Right lobe of liver (tissue), 6 donors: ENCODE data around the gene PCDHA1. TPM values are rescaled to one million over a fixed set of nuclear protein-coding genes. Genes with fewer than 3 reads are reported as not detected.

ENCODE experiments used
- ATAC-seq, 4 donors: fragments of 200-7000 bp; cut with Tn5 transposase; one replicate each; pipeline ENCODE4 v1.9.1; 2020; ENCODE audit warnings: mild to moderate bottlenecking in 4 of 4, moderate library complexity in 4 of 4
- DNase-seq, 3 donors: peaks; one replicate each; pipeline ENCODE4 v3.0.0-alpha.2; 2020
- H3K27ac ChIP-seq, 3 donors: fragments of 200-600 bp; one replicate each; pipeline ENCODE4 v1.8.0; 2022
- H3K27me3 ChIP-seq, 2 donors: fragments of 200-600 bp; one replicate each; pipeline ENCODE4 v1.8.0; 2022
- H3K36me3 ChIP-seq, 4 donors: fragments of 200-600 bp; sonication (generic) in 1 of 4; one replicate each; pipeline versions ENCODE4 v1.5.1 to v1.8.0; 2017 to 2022; ENCODE audit warnings: control low read depth in 1 of 4
- H3K4me1 ChIP-seq, 4 donors: fragments of 200-600 bp; sonication (generic) in 1 of 4; one replicate each; pipeline versions ENCODE4 v1.5.1 to v1.8.0; 2017 to 2022; ENCODE audit warnings: control low read depth in 1 of 4
- H3K4me3 ChIP-seq, 3 donors: fragments of 200-600 bp; one replicate each; pipeline ENCODE4 v1.8.0; 2022
- H3K9me3 ChIP-seq, 4 donors: fragments of 200-600 bp; sonication (generic) in 1 of 4; one replicate each; pipeline versions ENCODE4 v1.5.1 to v1.8.0; 2017 to 2022; ENCODE audit warnings: control low read depth in 1 of 4
- POLR2A ChIP-seq: fragments of 450-650 bp; IDR thresholded peaks from one replicate; pipeline ENCODE4 v1.6.1; 2017; ENCODE audit warnings: antibody characterized with exemption, mild to moderate bottlenecking
- WGBS: methylation state at CpG from one replicate; pipeline ENCODE4 v1.1.6; 2018; ENCODE audit warnings: low coverage, low lambda C conversion rate; ENCODE audit not compliant: insufficient coverage; ENCODE audit errors: missing lambda C conversion rate; 5-methylcytosine and 5-hydroxymethylcytosine counted together
- intact Hi-C, 2 donors: fragments of 100-400 bp; cut with DNase I; formaldehyde crosslinking; loops; one replicate each; pipeline versions ENCODE4 v1.11.2 to v1.14.1; 2022
- total RNA-seq, 6 experiments: library from RNA; depleted of rRNA in 2 of 6; stranded (reverse); fragments of >200 nt in 2 of 6; fragmentation: NEBNext Ultra II Directional in 3 of 6; extraction: Animal tissue kit (Norgen Biotek cat#: 25700) in 3 of 6; gene quantifications; one replicate each; pipeline versions ENCODE4 v1.1.0 to v1.2.4, GENCODE V29; 2016 to 2023
- TF ChIP-seq, protein P1 (sequence below), 4 donors: fragments of 200-600 bp in 3 of 4; fragments of 450-650 bp in 1 of 4; IDR thresholded peaks; one replicate each; pipeline versions ENCODE4 v1.5.1 to v1.8.0; 2016 to 2022; ENCODE audit warnings: antibody characterized with exemption in 4 of 4, mild to moderate bottlenecking in 2 of 4
- donor health status: DM: no; HTN: yes; CAD: no.
- donor health status: DM: no; HTN: no; CAD: no.
- donor health status: DM: no; HTN: no; CAD: no.
- donor health status: DM: no; HTN: yes; CAD: no.
- donor health status: DM: no; HTN: yes; CAD: no.

PCDHA1 gene
- total RNA-seq, 6 experiments from 2014 or later = not detected

DNA sequence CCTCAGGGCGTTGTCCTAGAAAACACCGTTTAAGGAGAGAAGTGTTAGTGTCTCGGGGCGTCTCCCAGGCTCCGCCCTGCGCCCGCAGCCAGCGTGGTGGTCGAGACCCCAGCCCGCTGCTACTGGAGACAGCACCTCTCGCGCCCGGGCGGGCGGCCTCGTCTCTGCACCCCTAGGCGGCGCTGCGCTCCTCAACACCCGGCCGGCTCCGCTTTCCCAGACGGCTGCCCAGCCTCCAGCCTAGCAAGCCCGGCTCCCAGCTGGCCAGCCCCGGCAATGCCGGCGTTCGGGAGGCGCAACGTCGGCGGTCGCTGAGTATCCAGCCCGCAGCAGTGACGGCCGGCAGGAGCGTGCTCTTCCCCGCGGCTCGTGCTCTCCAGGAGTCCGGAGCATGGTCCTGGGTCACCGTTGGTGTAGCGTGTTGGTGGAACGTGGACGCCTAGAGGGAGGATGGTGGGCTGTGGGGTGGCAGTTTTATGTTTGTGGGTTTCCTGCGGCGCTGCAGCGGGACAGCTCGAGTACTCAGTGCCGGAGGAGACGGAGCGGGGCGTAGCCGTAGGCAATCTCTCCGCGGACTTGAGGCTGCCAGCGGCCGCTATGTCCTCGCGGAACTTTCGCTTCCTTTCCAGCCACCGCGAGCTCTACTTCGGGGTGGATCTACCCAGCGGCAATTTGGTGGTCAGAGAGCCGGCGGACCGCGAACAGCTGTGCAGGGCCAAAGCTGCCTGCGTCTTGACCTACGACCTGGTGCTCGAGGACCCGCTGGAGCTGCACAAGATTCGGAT lies 140.7 kb downstream of the PCDHA1 start:
- Histone ChIP-seq H3K9me3 (no peaks in the 10 kb centered on the region), H3K27me3 (no peaks in the 10 kb centered on the region), H3K36me3 (no peaks in the 10 kb centered on the region), H3K4me3 (peak overlapping the region; percentile 41 to 49 (median 41)), H3K4me1 (peaks cover 0 to 4% (median 0%) of the 10 kb centered on the region in 4 donors), H3K27ac (peak overlapping the region in 1 of 3 donors; percentile 28)
- intact Hi-C loops = no loop called here
- WGBS = 3% methylated on average over 21 of the region's 74 CpGs
- peak; percentile 95 to 98 (median 96) for ATAC-seq
- TF ChIP-seq, protein P1, sequence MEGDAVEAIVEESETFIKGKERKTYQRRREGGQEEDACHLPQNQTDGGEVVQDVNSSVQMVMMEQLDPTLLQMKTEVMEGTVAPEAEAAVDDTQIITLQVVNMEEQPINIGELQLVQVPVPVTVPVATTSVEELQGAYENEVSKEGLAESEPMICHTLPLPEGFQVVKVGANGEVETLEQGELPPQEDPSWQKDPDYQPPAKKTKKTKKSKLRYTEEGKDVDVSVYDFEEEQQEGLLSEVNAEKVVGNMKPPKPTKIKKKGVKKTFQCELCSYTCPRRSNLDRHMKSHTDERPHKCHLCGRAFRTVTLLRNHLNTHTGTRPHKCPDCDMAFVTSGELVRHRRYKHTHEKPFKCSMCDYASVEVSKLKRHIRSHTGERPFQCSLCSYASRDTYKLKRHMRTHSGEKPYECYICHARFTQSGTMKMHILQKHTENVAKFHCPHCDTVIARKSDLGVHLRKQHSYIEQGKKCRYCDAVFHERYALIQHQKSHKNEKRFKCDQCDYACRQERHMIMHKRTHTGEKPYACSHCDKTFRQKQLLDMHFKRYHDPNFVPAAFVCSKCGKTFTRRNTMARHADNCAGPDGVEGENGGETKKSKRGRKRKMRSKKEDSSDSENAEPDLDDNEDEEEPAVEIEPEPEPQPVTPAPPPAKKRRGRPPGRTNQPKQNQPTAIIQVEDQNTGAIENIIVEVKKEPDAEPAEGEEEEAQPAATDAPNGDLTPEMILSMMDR (IDR thresholded peaks at IDR 0.05) = peak; percentile 60 to 75 (median 71)
- TF ChIP-seq POLR2A = no peak
- peak; percentile 68 to 85 (median 75) for DNase-seq

DNA sequence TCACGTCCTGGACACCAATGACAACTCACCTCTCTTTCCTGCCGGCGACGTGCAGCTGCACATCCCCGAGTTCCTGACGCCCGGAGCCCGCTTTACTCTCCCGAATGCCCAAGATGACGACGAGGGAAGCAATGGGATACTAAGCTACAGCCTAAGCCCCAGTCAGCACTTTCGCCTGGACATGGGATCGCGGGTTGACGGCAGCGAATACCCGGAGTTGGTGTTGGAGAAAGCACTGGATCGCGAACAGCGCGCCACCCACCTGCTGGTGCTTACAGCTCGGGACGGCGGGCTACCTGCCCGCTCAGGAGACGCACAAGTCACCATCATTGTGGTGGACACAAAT lies 141.3 kb downstream of the PCDHA1 start:
- H3K27me3 ChIP-seq = no peaks in the 10 kb centered on the region
- no peaks in the 10 kb centered on the region for H3K9me3 ChIP-seq
- H3K4me1 ChIP-seq = peaks cover 0 to 4% (median 0%) of the 10 kb centered on the region in 4 donors
- TF ChIP-seq, protein P1 (IDR thresholded peaks at IDR 0.05) = no peak
- no peak for TF ChIP-seq POLR2A
- ATAC-seq (peak in 1 of 4 donors; percentile 16), DNase-seq (peak in 1 of 3 donors; percentile 28)
- intact Hi-C loops = no loop called here
- H3K36me3 ChIP-seq = no peaks in the 10 kb centered on the region
- H3K27ac ChIP-seq = peak overlapping the region in 1 of 3 donors; percentile 28
- peak overlapping the region; percentile 41 to 49 (median 41) for H3K4me3 ChIP-seq
- WGBS = 0% methylated on average over 1 of the region's 26 CpGs

DNA sequence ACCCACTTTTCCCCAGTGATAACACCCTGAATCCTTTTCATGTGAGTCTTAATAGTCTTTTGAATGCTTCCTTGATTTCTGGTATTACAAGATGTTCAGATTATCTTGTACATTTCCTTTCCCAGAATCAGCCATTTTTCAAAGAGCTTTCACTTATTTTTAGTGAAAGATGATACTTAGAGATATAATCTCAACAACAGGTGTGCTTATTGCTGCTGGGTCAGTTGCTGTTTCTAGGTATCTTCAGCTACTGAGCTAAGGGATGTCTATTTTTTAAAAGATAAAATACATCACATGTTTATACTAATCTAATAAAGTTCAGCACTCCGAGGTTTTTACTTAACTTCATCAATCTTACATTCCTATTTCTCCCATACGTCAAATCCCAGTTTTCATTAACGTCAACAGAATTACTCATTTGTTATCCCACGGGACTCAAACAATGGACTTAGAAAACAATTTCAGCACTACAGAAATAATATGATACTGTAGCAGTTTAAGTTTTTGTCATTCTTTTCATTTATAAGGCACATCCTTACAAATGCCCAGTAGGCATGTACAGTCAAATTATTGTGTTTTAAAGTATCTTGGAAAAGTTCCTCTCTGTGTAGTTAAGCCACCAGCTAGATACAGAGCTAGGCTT lies 149.1 kb downstream of the PCDHA1 start:
- Histone ChIP-seq H3K36me3 (no peaks in the 10 kb centered on the region), H3K27me3 (no peaks in the 10 kb centered on the region), H3K27ac (no peak overlapping the region), H3K4me1 (no peaks in the 10 kb centered on the region), H3K9me3 (no peaks in the 10 kb centered on the region), H3K4me3 (no peak overlapping the region)
- no peak for TF ChIP-seq POLR2A
- TF ChIP-seq, protein P1 (IDR thresholded peaks at IDR 0.05) = no peak
- intact Hi-C loops = no loop called here
- DNase-seq (no peak), ATAC-seq (no peak)
- WGBS = 52% methylated on average over 4 of the region's 4 CpGs

DNA sequence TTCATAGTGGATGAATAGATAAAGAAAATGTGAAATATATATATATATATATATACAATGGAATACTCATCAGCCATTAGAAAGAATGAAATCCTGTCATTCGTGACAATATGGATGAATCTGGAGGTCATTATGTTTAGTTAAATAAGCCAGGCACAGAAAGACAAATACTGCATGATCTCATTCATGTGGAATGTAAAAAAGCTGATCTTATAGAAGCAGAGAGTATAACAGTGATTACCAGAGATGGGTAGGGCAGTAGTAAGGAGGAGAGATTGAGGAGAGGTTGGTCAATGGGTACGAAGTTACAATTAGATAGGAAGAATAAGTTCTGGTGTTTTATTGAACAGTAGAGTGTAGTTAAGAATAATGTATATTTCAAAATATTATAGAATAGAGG lies 160.6 kb downstream of the PCDHA1 start:
- no peaks in the 10 kb centered on the region for H3K9me3 ChIP-seq
- no peak for ATAC-seq
- no peaks in the 10 kb centered on the region for H3K4me1 ChIP-seq
- no peak overlapping the region for H3K27ac ChIP-seq
- TF ChIP-seq, protein P1 (IDR thresholded peaks at IDR 0.05) = no peak
- no peak for TF ChIP-seq POLR2A
- intact Hi-C loops = no loop called here
- DNase-seq = no peak
- no peaks in the 10 kb centered on the region for H3K27me3 ChIP-seq
- H3K36me3 ChIP-seq = no peaks in the 10 kb centered on the region
- WGBS = 42% methylated on average over 2 of the region's 2 CpGs
- H3K4me3 ChIP-seq = no peak overlapping the region
